ENCODE results near the gene CDV3. TPM values are rescaled to one million over a fixed set of nuclear protein-coding genes. Genes with fewer than 3 reads are reported as not detected.

Gene CDV3
- total and polyA plus RNA-seq, 2 donors (not counting 3 experiments of a cell fraction or from before 2014, with no cell fraction given), result 46.7 to 229 TPM

DNA sequence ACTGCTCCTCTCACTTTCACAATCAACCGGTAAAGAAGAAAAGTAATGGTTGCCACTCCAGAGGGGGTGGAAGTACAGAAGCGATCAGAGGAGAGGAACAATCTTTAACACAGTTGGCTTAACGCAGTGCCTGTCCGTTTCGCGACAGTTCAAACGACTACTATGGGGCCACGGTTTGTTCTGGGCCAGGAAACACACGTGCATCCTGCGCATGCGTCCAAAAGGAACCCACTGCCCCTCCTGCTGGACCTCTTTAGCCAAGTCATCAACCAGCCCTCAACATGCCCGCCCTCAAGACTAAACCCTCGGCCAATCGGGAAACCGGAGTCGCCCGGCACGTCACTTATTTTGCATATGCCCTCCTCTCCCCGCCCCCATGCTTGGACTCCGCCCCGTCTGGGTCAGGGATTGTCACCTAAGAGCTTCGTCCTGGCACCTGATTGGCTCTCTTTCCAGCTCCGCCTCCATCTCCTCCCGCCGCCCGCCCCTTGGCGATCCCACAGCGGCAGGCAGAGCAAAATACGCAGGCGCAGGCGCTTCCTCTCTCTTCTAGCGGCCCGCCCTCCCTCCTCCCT lies 345 bp upstream of the CDV3 start:
- no peaks in the 10 kb centered on the region for H3K27me3 ChIP-seq (ENCODE audit: control insufficient read depth in 2 of 2, insufficient read depth in 2 of 2, low read length in 2 of 2)
- dilution Hi-C loops (cut with MboI; ENCODE audit: extremely low pct_ligation_motif_present, low sequenced_read_pairs), result no loop called here
- H3K79me2 ChIP-seq (ENCODE audit: control insufficient read depth, insufficient read depth, low read length), result peaks cover 42% of the 10 kb centered on the region
- peaks cover 4% of the 10 kb centered on the region for H4K20me1 ChIP-seq (replicated peaks; ENCODE audit: control insufficient read depth, extremely low read depth, insufficient read depth, low read length)
- H2AFZ ChIP-seq (ENCODE audit: low read depth, low read length), result peak overlapping the region; percentile 1
- no peak for TF ChIP-seq FOS (IDR thresholded peaks at IDR 0.05; ENCODE audit: borderline replicate concordance, insufficient read depth, low read length)
- TF ChIP-seq POLR2AphosphoS5 (IDR thresholded peaks at IDR 0.05; ENCODE audit: insufficient read depth, low read depth, low read length), result peak; percentile 53
- TF ChIP-seq, protein P1, sequence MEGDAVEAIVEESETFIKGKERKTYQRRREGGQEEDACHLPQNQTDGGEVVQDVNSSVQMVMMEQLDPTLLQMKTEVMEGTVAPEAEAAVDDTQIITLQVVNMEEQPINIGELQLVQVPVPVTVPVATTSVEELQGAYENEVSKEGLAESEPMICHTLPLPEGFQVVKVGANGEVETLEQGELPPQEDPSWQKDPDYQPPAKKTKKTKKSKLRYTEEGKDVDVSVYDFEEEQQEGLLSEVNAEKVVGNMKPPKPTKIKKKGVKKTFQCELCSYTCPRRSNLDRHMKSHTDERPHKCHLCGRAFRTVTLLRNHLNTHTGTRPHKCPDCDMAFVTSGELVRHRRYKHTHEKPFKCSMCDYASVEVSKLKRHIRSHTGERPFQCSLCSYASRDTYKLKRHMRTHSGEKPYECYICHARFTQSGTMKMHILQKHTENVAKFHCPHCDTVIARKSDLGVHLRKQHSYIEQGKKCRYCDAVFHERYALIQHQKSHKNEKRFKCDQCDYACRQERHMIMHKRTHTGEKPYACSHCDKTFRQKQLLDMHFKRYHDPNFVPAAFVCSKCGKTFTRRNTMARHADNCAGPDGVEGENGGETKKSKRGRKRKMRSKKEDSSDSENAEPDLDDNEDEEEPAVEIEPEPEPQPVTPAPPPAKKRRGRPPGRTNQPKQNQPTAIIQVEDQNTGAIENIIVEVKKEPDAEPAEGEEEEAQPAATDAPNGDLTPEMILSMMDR (IDR thresholded peaks at IDR 0.05; ENCODE audit: extremely low read depth in 1 of 2, insufficient read depth in 1 of 2, low read depth in 1 of 2, low read length in 2 of 2), result peak in 1 of 2 donors; percentile 29
- TF ChIP-seq MYC (IDR thresholded peaks at IDR 0.05; ENCODE audit: low read depth, low read length), result peak; percentile 44
- TF ChIP-seq JUN (IDR thresholded peaks at IDR 0.05; ENCODE audit: borderline replicate concordance, insufficient read depth, insufficient read length, low read depth), result no peak
- TF ChIP-seq MAX (IDR thresholded peaks at IDR 0.05; ENCODE audit: insufficient read depth, insufficient read length), result peak; percentile 91
- TF ChIP-seq POLR2A (IDR thresholded peaks at IDR 0.05; ENCODE audit: low read depth, low read length), result peak; percentile 77
- no peak for TF ChIP-seq GATA2 (IDR thresholded peaks at IDR 0.05; ENCODE audit: insufficient read depth, insufficient read length, low read depth, low read length)
- TF ChIP-seq EZH2 (IDR thresholded peaks at IDR 0.05; ENCODE audit: borderline replicate concordance, low read depth, low read length, severe bottlenecking), result no peak
- H3K9me3 ChIP-seq (replicated peaks; ENCODE audit: control insufficient read depth, insufficient read depth, low read length), result no peaks in the 10 kb centered on the region
- BruUV-seq (replicated peaks), result no TSS peak
- FAIRE-seq (peak; percentile 98), DNase-seq (ENCODE audit: low read depth, low spot score) (peak; percentile 100)
- peak overlapping the region; percentile 77 for H3K27ac ChIP-seq (ENCODE audit: insufficient read depth, low read depth, low read length)
- H3K4me1 ChIP-seq (ENCODE audit: control insufficient read depth, extremely low read depth, insufficient read depth, low read length), result peaks cover 67% of the 10 kb centered on the region
- H3K4me2 ChIP-seq (ENCODE audit: insufficient read depth, low read length), result peak overlapping the region; percentile 68
- H3K36me3 ChIP-seq (ENCODE audit: control insufficient read depth in 2 of 2, extremely low read depth in 1 of 2, insufficient read depth in 2 of 2, low read length in 2 of 2), result peaks cover 4 to 10% of the 10 kb centered on the region in 2 experiments
- H3K4me3 ChIP-seq (replicated peaks in 1 of 3; ENCODE audit: insufficient read depth in 1 of 3, low read depth in 1 of 3, low read length in 3 of 3), result peak overlapping the region in 2 of 3 experiments; percentile 5 to 97
- POLR2A ChIA-PET, result interaction anchor here (0.5 to 1.5 kb wide), 10 partner anchors 10 to 798 kb away, joined by 3 to 6 read pairs (median 3); no protein-coding TSS in a partner anchor
- no peaks in the 10 kb centered on the region for H3K9me1 ChIP-seq (replicated peaks; ENCODE audit: control insufficient read depth, extremely low read depth, insufficient read depth, low read length)
- peak overlapping the region; percentile 64 for H3K9ac ChIP-seq (replicated peaks; ENCODE audit: extremely low read depth, insufficient read depth, low read length)
- intact Hi-C loops (cut with micrococcal nuclease), result loop anchor here (1.0 to 10.0 kb wide), 8 partner anchors 41 to 914 kb away; partner anchors contain the start of genes ANAPC13, CEP63, NPHP3 and SRPRB
- CTCF ChIA-PET, result interaction anchor here (0.6 to 13.8 kb wide), 13 partner anchors 10 to 842 kb away, joined by 3 to 224 read pairs (median 4); no protein-coding TSS in a partner anchor

Measured in endothelial cell of umbilical vein (primary cell).